A549 (cell line): ENCODE measurements around the gene RBM4B.

Source experiments
- CBX8 ChIP-seq: fragments of 200-600 bp; sonication (generic); IDR thresholded peaks from 2 replicates; pipeline ENCODE4 v1.6.1; 2016
- CTCF ChIP-seq: fragments of >200 bp; sonication (Bioruptor Twin); formaldehyde crosslinking; IDR thresholded peaks from 3 replicates; pipeline ENCODE4 v1.5.1; 2016
- ELK1 ChIP-seq: fragments of 150-350 bp; IDR thresholded peaks from 2 replicates; pipeline ENCODE4 v1.6.1; 2014; ENCODE audit warnings: low read depth, mild to moderate bottlenecking, low read length
- HOXA7 ChIP-seq: fragments of 250-450 bp; sonication (Bioruptor Pico); IDR thresholded peaks from 2 replicates; pipeline ENCODE4 v1.5.0; 2020; ENCODE audit warnings: mild to moderate bottlenecking, moderate library complexity
- POLR2AphosphoS2 ChIP-seq: conservative IDR thresholded peaks from 2 replicates; pipeline ENCODE4 v1.6.1; 2012; ENCODE audit warnings: low read length, improper control_type of control experiment, inconsistent platforms
- RARB ChIP-seq: fragments of 250-450 bp; sonication (Bioruptor Pico); IDR thresholded peaks from 2 replicates; pipeline ENCODE4 v1.8.0; 2021; ENCODE audit warnings: mild to moderate bottlenecking, moderate library complexity
- RCOR1 ChIP-seq: fragments of 150-350 bp; IDR thresholded peaks from 2 replicates; pipeline ENCODE4 v1.6.1; 2014; ENCODE audit warnings: antibody characterized with exemption, low read length, low read depth
- USF2 ChIP-seq: fragments of 450-650 bp; IDR thresholded peaks from 2 replicates; pipeline ENCODE4 v1.6.1; 2014; ENCODE audit warnings: antibody characterized with exemption

- TF ChIP-seq RCOR1 = no peak
- no peak for TF ChIP-seq USF2
- TF ChIP-seq ELK1 = no peak
- no peak for TF ChIP-seq RARB (CRISPR knock-in tag)
- TF ChIP-seq CTCF = no peak
- no peak for TF ChIP-seq HOXA7 (CRISPR knock-in tag)
- no peak for TF ChIP-seq CBX8
- no peak for TF ChIP-seq POLR2AphosphoS2
These were observed 12.3 kb downstream of the RBM4B start for GRCh38 chr11:66665369-66665768.
